Adrenal gland (tissue), 12 donors: ENCODE results near the gene UNC13B. TPM values are rescaled to one million over a fixed set of nuclear protein-coding genes. Genes with fewer than 3 reads are reported as not detected.

Experiments
- DNase-seq, 7 donors: peaks; one replicate each; pipeline ENCODE4 v3.0.0-alpha.2; 2019 to 2020
- H3K27ac ChIP-seq, 5 donors: fragments of 200-600 bp; sonication (generic) in 4 of 5; 1 replicate in 3 of 5; 2 replicates in 2 of 5; pipeline versions ENCODE4 v1.5.1 to v1.8.0; 2016 to 2020; ENCODE audit warnings: mild to moderate bottlenecking in 1 of 5
- H3K27me3 ChIP-seq: fragments of 200-600 bp; 2 replicates; pipeline ENCODE4 v1.8.0; 2021
- H3K36me3 ChIP-seq, 2 donors: fragments of 200-600 bp; replicated peaks in 1 of 2; 1 replicate in 1 of 2; 2 replicates in 1 of 2; pipeline versions ENCODE4 v1.5.1 to v1.8.0; 2018 to 2022
- H3K4me1 ChIP-seq, 2 donors: fragments of 200-600 bp; replicated peaks in 1 of 2; 1 replicate in 1 of 2; 2 replicates in 1 of 2; pipeline versions ENCODE4 v1.5.1 to v1.8.0; 2018 to 2021
- H3K4me3 ChIP-seq, 4 donors: fragments of 200-600 bp; sonication (generic) in 3 of 4; one replicate each; pipeline ENCODE4 v1.5.1; 2016 to 2018
- H3K9me3 ChIP-seq, 3 donors: fragments of 200-600 bp; sonication (generic) in 1 of 3; replicated peaks in 1 of 3; 1 replicate in 2 of 3; 2 replicates in 1 of 3; pipeline versions ENCODE4 v1.5.1 to v1.8.0; 2016 to 2021
- CTCF ChIP-seq, 6 experiments: fragments of 450-650 bp in 4 of 6; fragments of 200-600 bp in 2 of 6; sonication (generic) in 1 of 6; IDR thresholded peaks; 1 replicate in 5 of 6; 2 replicates in 1 of 6; pipeline versions ENCODE4 v1.5.1 to v1.8.0; 2016 to 2021; ENCODE audit warnings: antibody characterized with exemption in 6 of 6, mild to moderate bottlenecking in 2 of 6, moderate library complexity in 1 of 6
- POLR2A ChIP-seq, 2 donors: fragments of 450-650 bp; IDR thresholded peaks; one replicate each; pipeline ENCODE4 v1.6.1; 2017; ENCODE audit warnings: antibody characterized with exemption in 2 of 2, mild to moderate bottlenecking in 2 of 2, moderate library complexity in 1 of 2
- WGBS, 4 donors: extraction: QIAGEN DNeasy Blood & Tissue Kit in 2 of 4; methylation state at CpG; one replicate each; pipeline versions ENCODE4 v1.1.5 to v1.1.7; 2013 to 2017; 5-methylcytosine and 5-hydroxymethylcytosine counted together
- intact Hi-C, 2 donors: fragments of 100-400 bp; cut with DNase I; formaldehyde crosslinking; loops; one replicate each; pipeline versions ENCODE4 v1.14.1 to v1.15.0; 2022 to 2023
- polyA plus RNA-seq, 3 donors: library from polyadenylated mRNA; stranded (reverse); fragments of 200-250 nt in 2 of 3; fragments of 350-450 nt in 1 of 3; fragmentation: Illumina TruSeq in 1 of 3; extraction: RNeasy Lipid Tissue Mini Kit (QIAGEN cat#74804) in 1 of 3; gene quantifications; one replicate each; pipeline ENCODE4 v1.2.3, GENCODE V29; 2013 to 2014
- total RNA-seq, 9 donors: library from RNA; depleted of rRNA in 4 of 9; stranded (reverse); fragments of >200 nt in 4 of 9; fragments of 120-200 nt in 1 of 9; fragmentation: NEBNext Ultra II Directional in 1 of 9; extraction: Animal tissue kit (Norgen Biotek cat#: 25700) in 1 of 9; gene quantifications; one replicate each; pipeline versions ENCODE4 v1.1.0 to v1.2.4, GENCODE V29; 2013 to 2023
- donor health status: healthy with polysubstance abuse.
- donor health status: Bipolar disorder and iron deficiency.
- donor health status: DM: yes; HTN: yes; CAD: no.
- donor health status: DM: no; HTN: no; CAD: no.
- donor health status: DM: no; HTN: no; CAD: no.
- donor health status: DM: yes; HTN: yes; CAD: no.

Gene UNC13B
- total and polyA plus RNA-seq, 12 donors: 11.1 to 42.2 (median 30.5) TPM

DNA sequence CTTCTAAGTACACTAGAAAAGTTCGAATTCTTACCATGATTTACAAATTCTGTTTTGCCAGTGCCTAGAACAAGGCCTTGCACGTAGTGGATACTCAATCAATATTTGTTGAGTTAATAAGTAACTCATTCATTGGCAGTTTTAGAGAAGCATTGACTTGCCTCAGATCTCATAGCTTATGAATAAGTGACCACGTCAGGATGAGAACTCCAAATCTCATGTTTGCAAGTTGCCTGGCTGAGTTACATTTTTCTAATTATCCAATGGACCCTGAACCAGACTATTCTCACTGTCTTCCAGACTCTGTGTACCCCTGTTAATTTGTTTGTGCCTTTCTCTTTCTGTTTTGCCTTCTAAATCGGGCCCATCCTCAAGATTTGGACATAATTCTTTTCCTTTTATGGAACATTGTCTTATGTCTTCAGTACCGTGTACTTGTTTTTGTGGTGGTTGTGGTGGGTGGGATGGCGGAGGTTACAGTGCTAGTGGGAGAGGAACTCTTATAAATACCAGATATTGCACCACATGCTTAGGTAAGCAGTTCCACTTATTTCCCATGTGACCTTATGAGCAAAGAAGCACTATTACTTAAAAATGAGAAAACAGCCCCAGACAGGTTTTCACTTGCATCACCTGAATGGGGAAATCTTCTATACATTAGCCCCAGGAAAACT lies 96.3 kb downstream of the UNC13B start:
- 76 to 83% (median 77%) methylated on average over 6 of the region's 6 CpGs for WGBS, 4 donors
- TF ChIP-seq CTCF (IDR thresholded peaks at IDR 0.05) (no peak), POLR2A (IDR thresholded peaks at IDR 0.05) (no peak)
- intact Hi-C loops: loop anchor here (2.0 to 5.0 kb wide), 2 partner anchors 141 kb away; partner anchors contain the start of gene ATOSB (in 1 of the 2)
- H3K9me3 ChIP-seq: no peaks in the 10 kb centered on the region
- H3K4me3 ChIP-seq: no peak overlapping the region
- H3K27ac ChIP-seq: no peak overlapping the region
- no peak for DNase-seq
- H3K36me3 ChIP-seq: no peaks in the 10 kb centered on the region
- H3K27me3 ChIP-seq: no peaks in the 10 kb centered on the region
- peaks cover 0 to 7% of the 10 kb centered on the region in 2 donors for H3K4me1 ChIP-seq

DNA sequence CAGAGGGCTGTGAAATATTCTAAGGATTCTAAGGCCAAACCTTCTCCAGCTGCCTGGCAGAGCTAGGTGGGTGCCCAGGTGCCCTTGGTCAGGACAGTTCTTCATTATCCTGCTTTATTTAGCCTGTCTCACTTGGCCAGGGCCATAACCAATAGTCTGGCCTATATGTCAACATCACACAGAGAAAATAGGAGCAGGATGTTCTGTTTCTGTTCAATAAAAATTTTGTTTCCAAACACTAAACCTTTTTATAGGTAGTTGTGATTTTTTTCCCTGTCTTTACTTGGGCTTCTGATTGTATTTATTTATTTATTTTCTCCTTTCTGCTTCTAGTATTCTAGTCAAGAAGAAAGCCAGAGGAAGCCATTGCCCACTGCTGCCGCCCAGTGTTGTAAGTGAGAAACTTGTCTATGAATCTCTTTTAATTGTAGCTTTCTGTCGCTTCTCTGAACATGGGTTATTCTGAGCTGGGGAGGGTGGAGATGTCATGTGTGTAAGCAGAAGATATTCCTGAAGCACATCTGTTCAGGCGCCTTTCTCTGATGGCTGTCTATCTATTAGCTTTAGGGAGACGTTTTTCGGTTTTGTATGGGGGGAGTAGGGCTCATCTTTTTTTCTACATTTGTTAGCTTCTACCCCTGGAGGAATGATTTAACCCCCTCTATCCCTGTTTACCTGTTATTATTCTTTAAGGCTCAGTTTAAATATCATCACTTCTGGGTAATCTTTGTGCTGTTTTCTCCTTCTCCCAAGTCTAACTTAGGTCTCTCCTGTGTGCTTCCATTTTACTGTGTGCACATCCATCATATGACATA lies 97.1 kb downstream of the UNC13B start:
- Histone ChIP-seq H3K9me3 (no peaks in the 10 kb centered on the region), H3K27me3 (no peaks in the 10 kb centered on the region), H3K27ac (no peak overlapping the region), H3K36me3 (no peaks in the 10 kb centered on the region), H3K4me1 (peaks cover 0 to 7% of the 10 kb centered on the region in 2 donors), H3K4me3 (no peak overlapping the region)
- 14 to 23% (median 16%) methylated on average over 5 of the region's 5 CpGs for WGBS, 4 donors
- intact Hi-C loops: loop anchor here in 1 of 2 donors (5.0 kb wide), 1 partner anchor 142 kb away; the partner anchor contains the start of gene ATOSB
- DNase-seq: peak; percentile 68 to 95 (median 85)
- TF ChIP-seq POLR2A (IDR thresholded peaks at IDR 0.05) (no peak), CTCF (IDR thresholded peaks at IDR 0.05) (peak; percentile 61 to 85 (median 74))

DNA sequence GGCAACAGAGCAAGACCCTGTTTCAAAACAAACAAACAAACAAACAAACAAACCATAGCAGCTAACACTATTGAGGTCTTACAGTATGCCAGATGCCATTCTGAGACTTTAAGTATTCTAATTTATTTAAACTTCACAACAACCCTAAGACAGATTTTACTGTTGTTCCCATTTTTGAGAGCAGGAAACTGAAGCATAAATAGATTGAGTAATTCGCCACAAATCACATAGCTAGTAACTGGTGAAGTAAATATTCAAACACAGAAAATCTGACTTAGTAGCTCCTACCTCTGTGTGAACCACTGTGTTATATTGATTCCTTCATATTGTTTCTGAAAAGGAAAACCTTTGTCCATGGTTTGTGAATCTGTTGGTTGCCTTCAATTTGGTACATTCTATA lies 98.4 kb downstream of the UNC13B start:
- TF ChIP-seq CTCF (IDR thresholded peaks at IDR 0.05): no peak
- TF ChIP-seq POLR2A (IDR thresholded peaks at IDR 0.05): no peak

GRCh38 chr9:35262064-35262463 lies 100.3 kb downstream of the UNC13B start:
- no peak overlapping the region for H3K4me3 ChIP-seq
- 96 to 100% (median 99%) methylated on average over 2 of the region's 2 CpGs for WGBS, 4 donors
- DNase-seq: no peak
- H3K36me3 ChIP-seq: no peaks in the 10 kb centered on the region
- intact Hi-C loops: loop anchor here in 1 of 2 donors (5.0 kb wide), 1 partner anchor 215 kb away; no protein-coding TSS in a partner anchor
- no peaks in the 10 kb centered on the region for H3K27me3 ChIP-seq
- peaks cover 0 to 7% of the 10 kb centered on the region in 2 donors for H3K4me1 ChIP-seq
- TF ChIP-seq CTCF (IDR thresholded peaks at IDR 0.05): no peak
- no peak for TF ChIP-seq POLR2A (IDR thresholded peaks at IDR 0.05)
- no peak overlapping the region for H3K27ac ChIP-seq
- H3K9me3 ChIP-seq: no peaks in the 10 kb centered on the region

More for the DNA sequence above, 98.4 kb downstream of the UNC13B start:
- Histone ChIP-seq H3K27ac (no peak overlapping the region), H3K36me3 (no peaks in the 10 kb centered on the region), H3K9me3 (no peaks in the 10 kb centered on the region), H3K4me3 (no peak overlapping the region), H3K27me3 (no peaks in the 10 kb centered on the region), H3K4me1 (peaks cover 0 to 7% of the 10 kb centered on the region in 2 donors)
- 68 to 88% (median 74%) methylated on average over 1 of the region's 1 CpG for WGBS, 4 donors
- intact Hi-C loops: loop anchor here in 1 of 2 donors (5.0 kb wide), 1 partner anchor 217 kb away; no protein-coding TSS in a partner anchor
- DNase-seq: no peak
